Caco-2 (cell line): ENCODE measurements around the gene C5orf63. TPM values are rescaled to one million over a fixed set of nuclear protein-coding genes. Genes with fewer than 3 reads are reported as not detected.

Experiments used
- BruUV-seq: library from RNA; stranded (reverse); fragments of 400-500 nt; replicated peaks from 2 replicates; lab custom pipeline; 2021; lab: Mats Ljungman, UMichigan
- CTCF ChIA-PET: fragments of 300-600 bp; sonication (Branson Sonifier 250); formaldehyde crosslinking; loops from one replicate; lab custom pipeline; 2022; ENCODE audit warnings: antibody characterized with exemption; lab: Charles Lee
- POLR2A ChIA-PET: fragments of 300-600 bp; sonication (Branson Sonifier 250); formaldehyde crosslinking; loops from one replicate; lab custom pipeline; 2022; ENCODE audit warnings: antibody characterized with exemption; lab: Charles Lee
- DNase-seq, 2 experiments: peaks; one replicate each; pipeline versions ENCODE4 v3.0.0 to v3.0.0-alpha.2; 2020 to 2022
- H3K27me3 ChIP-seq: replicated peaks from 2 replicates; pipeline ENCODE4 v1.6.0; 2011; ENCODE audit warnings: low read length; ENCODE audit not compliant: control insufficient read depth, insufficient read depth
- H3K36me3 ChIP-seq: 2 replicates; pipeline ENCODE4 v1.5.1; 2011; ENCODE audit warnings: low read length; ENCODE audit not compliant: control insufficient read depth, insufficient read depth
- H3K4me1 ChIP-seq: fragments of 250-450 bp; sonication (Bioruptor Pico); 2 replicates; pipeline ENCODE4 v1.5.1; 2020; ENCODE audit warnings: mild to moderate bottlenecking
- H3K4me3 ChIP-seq: 2 replicates; pipeline ENCODE4 v1.5.1; 2011; ENCODE audit warnings: low read depth, mild to moderate bottlenecking, control low read depth, low read length
- H3K9me3 ChIP-seq: fragments of 250-450 bp; sonication (Bioruptor Pico); 2 replicates; pipeline ENCODE4 v1.5.1; 2020; ENCODE audit warnings: mild to moderate bottlenecking, moderate library complexity
- H3K27ac Mint-ChIP-seq: one replicate; pipeline ENCODE4 v1.8.0; 2022; ENCODE audit warnings: mixed read lengths; ENCODE audit not compliant: unreplicated experiment
- H3K27me3 Mint-ChIP-seq: one replicate; pipeline ENCODE4 v1.8.0; 2022; ENCODE audit warnings: mixed read lengths; ENCODE audit not compliant: insufficient read depth, unreplicated experiment
- H3K36me3 Mint-ChIP-seq: one replicate; pipeline ENCODE4 v1.8.0; 2022; ENCODE audit warnings: mild to moderate bottlenecking, mixed read lengths; ENCODE audit not compliant: insufficient read depth, unreplicated experiment
- H3K4me1 Mint-ChIP-seq: one replicate; pipeline ENCODE4 v1.8.0; 2022; ENCODE audit warnings: low read depth, mixed read lengths; ENCODE audit not compliant: unreplicated experiment
- H3K4me3 Mint-ChIP-seq: one replicate; pipeline ENCODE4 v1.8.0; 2022; ENCODE audit warnings: mild to moderate bottlenecking, moderate library complexity, mixed read lengths; ENCODE audit not compliant: unreplicated experiment
- H3K9me3 Mint-ChIP-seq: one replicate; pipeline ENCODE4 v1.8.0; 2022; ENCODE audit warnings: mixed read lengths; ENCODE audit not compliant: unreplicated experiment
- intact Hi-C: fragments of 100-400 bp; cut with micrococcal nuclease; formaldehyde crosslinking; loops from one replicate; pipeline ENCODE4 v1.10.0; 2022; ENCODE audit not compliant: unreplicated experiment
- total RNA-seq: library from RNA; stranded (reverse); gene quantifications from 2 replicates; pipeline ENCODE4 v1.2.3, GENCODE V29; 2022
- TF ChIP-seq, protein P1 (sequence below), 2 experiments: fragments of 200-600 bp in 1 of 2; IDR thresholded peaks; 1 replicate in 1 of 2; 2 replicates in 1 of 2; pipeline versions ENCODE4 v1.5.1 to v1.8.0; 2011 to 2022; ENCODE audit warnings: antibody characterized with exemption in 1 of 2, control low read depth in 1 of 2, inconsistent platforms in 1 of 2, low read depth in 1 of 2, low read length in 1 of 2, mild to moderate bottlenecking in 1 of 2, moderate library complexity in 1 of 2; ENCODE audit not compliant: insufficient read depth in 1 of 2, severe bottlenecking in 1 of 2, unreplicated experiment in 1 of 2

C5orf63 gene
- total RNA-seq, 1 experiment from 2014 or later, result 10.5 TPM

DNA sequence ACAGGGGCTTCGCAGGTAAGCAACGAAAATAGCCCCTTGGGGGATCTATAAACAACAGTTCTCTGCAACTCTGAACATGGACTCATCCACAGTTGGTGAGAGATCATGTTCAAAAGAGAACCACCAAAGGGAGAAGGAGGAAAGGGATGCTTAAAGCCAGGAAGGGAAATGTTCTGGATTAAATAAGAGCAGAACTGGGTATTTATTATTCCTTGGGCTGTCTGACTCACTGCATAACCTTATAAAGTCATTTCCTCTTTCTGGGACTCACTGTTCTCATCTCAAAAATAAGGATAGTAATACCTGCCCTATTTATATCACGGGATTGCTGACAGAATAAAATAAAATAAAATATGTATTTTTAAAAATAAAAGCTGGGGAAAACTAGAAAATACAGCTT, 31.7 kb downstream of the C5orf63 start:
- Mint-ChIP-seq H3K36me3 (no peaks in the 10 kb centered on the region), H3K4me1 (no peaks in the 10 kb centered on the region), H3K27me3 (no peaks in the 10 kb centered on the region), H3K4me3 (no peak overlapping the region), H3K9me3 (no peaks in the 10 kb centered on the region), H3K27ac (no peak overlapping the region)
- ChIA-PET POLR2A (no interaction called here), CTCF (no interaction called here)
- no TSS peak for BruUV-seq
- H3K36me3 ChIP-seq, result no peaks in the 10 kb centered on the region
- intact Hi-C loops, result no loop called here
- no peaks in the 10 kb centered on the region; the same call in 1 of the 2 replicates for H3K4me1 ChIP-seq
- no peak for DNase-seq
- H3K4me3 ChIP-seq, result no peak overlapping the region
- H3K27me3 ChIP-seq, result no peaks in the 10 kb centered on the region
- TF ChIP-seq, protein P1, sequence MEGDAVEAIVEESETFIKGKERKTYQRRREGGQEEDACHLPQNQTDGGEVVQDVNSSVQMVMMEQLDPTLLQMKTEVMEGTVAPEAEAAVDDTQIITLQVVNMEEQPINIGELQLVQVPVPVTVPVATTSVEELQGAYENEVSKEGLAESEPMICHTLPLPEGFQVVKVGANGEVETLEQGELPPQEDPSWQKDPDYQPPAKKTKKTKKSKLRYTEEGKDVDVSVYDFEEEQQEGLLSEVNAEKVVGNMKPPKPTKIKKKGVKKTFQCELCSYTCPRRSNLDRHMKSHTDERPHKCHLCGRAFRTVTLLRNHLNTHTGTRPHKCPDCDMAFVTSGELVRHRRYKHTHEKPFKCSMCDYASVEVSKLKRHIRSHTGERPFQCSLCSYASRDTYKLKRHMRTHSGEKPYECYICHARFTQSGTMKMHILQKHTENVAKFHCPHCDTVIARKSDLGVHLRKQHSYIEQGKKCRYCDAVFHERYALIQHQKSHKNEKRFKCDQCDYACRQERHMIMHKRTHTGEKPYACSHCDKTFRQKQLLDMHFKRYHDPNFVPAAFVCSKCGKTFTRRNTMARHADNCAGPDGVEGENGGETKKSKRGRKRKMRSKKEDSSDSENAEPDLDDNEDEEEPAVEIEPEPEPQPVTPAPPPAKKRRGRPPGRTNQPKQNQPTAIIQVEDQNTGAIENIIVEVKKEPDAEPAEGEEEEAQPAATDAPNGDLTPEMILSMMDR (IDR thresholded peaks at IDR 0.05; ENCODE audit: insufficient read depth in 1 of 2, low read depth in 1 of 2, low read length in 1 of 2, severe bottlenecking in 1 of 2, unreplicated experiment in 1 of 2), result no peak
- no peaks in the 10 kb centered on the region for H3K9me3 ChIP-seq

DNA sequence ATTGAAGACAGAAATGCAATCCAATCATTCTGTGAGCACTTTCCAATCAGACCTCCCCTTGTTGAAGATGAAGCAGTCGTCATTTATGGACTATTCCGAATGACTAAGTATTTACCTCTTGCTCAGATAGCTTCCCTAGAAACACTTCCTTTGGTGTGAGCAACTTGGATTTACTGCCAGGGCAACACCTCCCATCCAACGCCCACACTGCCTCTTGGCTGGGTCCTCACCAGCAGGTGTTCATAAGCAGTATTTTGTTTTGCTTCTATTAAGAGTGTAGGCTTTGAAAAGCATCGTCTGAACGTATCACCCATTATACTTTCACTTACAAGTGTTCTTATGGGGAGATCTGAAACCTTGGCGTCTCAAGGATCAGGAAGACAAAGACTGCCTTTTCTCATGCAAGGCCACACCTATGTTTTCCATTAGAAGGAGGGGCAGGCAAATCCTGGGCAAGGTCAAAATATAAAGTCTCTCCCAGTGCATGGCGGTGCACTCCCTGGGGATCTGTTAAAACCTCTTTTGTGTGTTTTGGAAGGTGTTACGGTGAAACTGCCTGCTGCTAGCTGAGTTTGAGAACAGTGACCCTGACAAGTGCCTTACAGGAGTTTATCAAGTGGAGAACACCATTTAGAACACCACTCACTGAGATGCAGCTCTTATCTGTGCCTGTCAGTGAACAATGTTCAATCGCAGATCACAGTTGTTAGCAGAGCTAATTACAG, 32.3 kb downstream of the C5orf63 start:
- TF ChIP-seq, protein P1 (IDR thresholded peaks at IDR 0.05; ENCODE audit: insufficient read depth in 1 of 2, low read depth in 1 of 2, low read length in 1 of 2, severe bottlenecking in 1 of 2, unreplicated experiment in 1 of 2), result no peak
- no peak for DNase-seq
- CTCF ChIA-PET, result no interaction called here
- no peak overlapping the region for H3K27ac Mint-ChIP-seq
- H3K27me3 Mint-ChIP-seq, result no peaks in the 10 kb centered on the region
- no TSS peak for BruUV-seq
- POLR2A ChIA-PET, result no interaction called here
- H3K36me3 Mint-ChIP-seq, result no peaks in the 10 kb centered on the region
- Histone ChIP-seq H3K36me3 (no peaks in the 10 kb centered on the region), H3K4me3 (no peak overlapping the region), H3K4me1 (no peaks in the 10 kb centered on the region; the same call in 1 of the 2 replicates), H3K9me3 (no peaks in the 10 kb centered on the region), H3K27me3 (no peaks in the 10 kb centered on the region)
- H3K4me3 Mint-ChIP-seq, result no peak overlapping the region
- H3K4me1 Mint-ChIP-seq, result no peaks in the 10 kb centered on the region
- intact Hi-C loops, result no loop called here
- H3K9me3 Mint-ChIP-seq, result no peaks in the 10 kb centered on the region

DNA sequence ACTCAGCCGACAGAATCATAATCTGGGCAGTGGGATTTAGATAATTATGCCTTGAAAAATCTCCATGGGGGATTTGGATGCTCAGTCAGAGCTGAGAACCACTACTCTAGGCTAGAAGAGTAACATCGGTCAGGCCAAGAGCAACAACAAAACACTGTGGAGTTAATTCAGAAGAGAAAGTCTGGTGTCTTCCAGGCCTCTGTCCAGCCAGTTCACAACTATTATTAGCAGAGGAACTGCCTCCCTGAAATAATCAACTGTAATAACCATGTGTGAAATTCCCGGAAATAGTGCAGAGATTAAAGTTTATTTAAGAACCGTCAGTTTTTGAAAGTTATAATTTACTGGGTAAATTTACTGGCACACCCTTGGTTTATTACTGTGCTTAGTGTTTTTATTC, 34.8 kb downstream of the C5orf63 start:
- no peak for DNase-seq
- TF ChIP-seq, protein P1 (IDR thresholded peaks at IDR 0.05; ENCODE audit: insufficient read depth in 1 of 2, low read depth in 1 of 2, low read length in 1 of 2, severe bottlenecking in 1 of 2, unreplicated experiment in 1 of 2), result no peak
- POLR2A ChIA-PET, result no interaction called here
- H3K27me3 ChIP-seq, result no peaks in the 10 kb centered on the region
- CTCF ChIA-PET, result no interaction called here
- no peaks in the 10 kb centered on the region for H3K9me3 Mint-ChIP-seq
- no peaks in the 10 kb centered on the region for H3K36me3 ChIP-seq
- no peak overlapping the region for H3K27ac Mint-ChIP-seq
- no peaks in the 10 kb centered on the region for H3K9me3 ChIP-seq
- peaks cover 10% of the 10 kb centered on the region for H3K27me3 Mint-ChIP-seq
- no TSS peak for BruUV-seq
- intact Hi-C loops, result no loop called here
- H3K4me3 ChIP-seq, result no peak overlapping the region
- no peak overlapping the region for H3K4me3 Mint-ChIP-seq
- H3K36me3 Mint-ChIP-seq, result no peaks in the 10 kb centered on the region
- no peaks in the 10 kb centered on the region; the same call in 1 of the 2 replicates for H3K4me1 ChIP-seq
- H3K4me1 Mint-ChIP-seq, result no peaks in the 10 kb centered on the region
